ENCODE results near the gene CCND3.
A peak's percentile ranks its signal among the peaks of the same experiment; 100 is the strongest.

CCND3 gene

GRCh38 chr6:41917528-41917927 is 24.1 kb downstream of the CCND3 start:
- DNase-seq: no peak

- no peak for DNase-seq
Measured at GRCh38 chr6:41914869-41915530, 26.6 kb downstream of the CCND3 start.

- no peak for DNase-seq
Measured at GRCh38 chr6:41914343-41914742, 27.3 kb downstream of the CCND3 start.

- no peak for DNase-seq
Measured at GRCh38 chr6:41909727-41910126, 31.9 kb downstream of the CCND3 start.

- no peak for DNase-seq
Measured at GRCh38 chr6:41901882-41902519, 39.6 kb downstream of the CCND3 start.

- DNase-seq: no peak
Measured at GRCh38 chr6:41900861-41901260, 40.7 kb downstream of the CCND3 start.

GRCh38 chr6:41896281-41896680 is 45.3 kb downstream of the CCND3 start:
- DNase-seq: no peak

GRCh38 chr6:41895300-41896233 is 46.0 kb downstream of the CCND3 start, which contains the start of gene USP49:
TSS of gene USP49 (minus strand) at chr6:41895375. CDS start at chr6:41806983, 88,392 bp downstream.
- peak; percentile 95 for DNase-seq

GRCh38 chr6:41894366-41895299 is 47.0 kb downstream of the CCND3 start:
- DNase-seq: peak; percentile 55

- no peak for DNase-seq
Measured at GRCh38 chr6:41892921-41893564, 48.6 kb downstream of the CCND3 start.

GRCh38 chr6:41887331-41887751 is 54.3 kb downstream of the CCND3 start:
- no peak for DNase-seq

- DNase-seq: no peak
Measured at GRCh38 chr6:41885930-41886329, 55.7 kb downstream of the CCND3 start.

GRCh38 chr6:41884957-41885356 is 56.7 kb downstream of the CCND3 start:
- DNase-seq: no peak
